Measurements from ENCODE around the gene TPD52L1.

GRCh38 chr6:125285936-125286335 lies 132.4 kb downstream of the TPD52L1 start:
- no peak for TF ChIP-seq POLR2AphosphoS5 (IDR thresholded peaks at IDR 0.05)
- TF ChIP-seq CTCF (IDR thresholded peaks at IDR 0.05), result no peak
- TF ChIP-seq EP300 (IDR thresholded peaks at IDR 0.05), result no peak
